NB4 (cell line): Measurements from ENCODE around the gene RNF14.

Source experiments
- DNase-seq: peaks from one replicate; pipeline ENCODE4 v3.0.0; 2010; ENCODE audit warnings: low read depth
- H3K4me3 ChIP-seq: one replicate; pipeline ENCODE4 v1.5.1; 2011; ENCODE audit warnings: mild to moderate bottlenecking, low read depth, low read length, moderate library complexity
- CTCF ChIP-seq: IDR thresholded peaks from one replicate; pipeline ENCODE4 v1.5.1; 2012; ENCODE audit warnings: low read depth, low read length
- MAX ChIP-seq: IDR thresholded peaks from 2 replicates; pipeline ENCODE4 v1.6.1; 2011; ENCODE audit warnings: low read depth, low read length
- MYC ChIP-seq: IDR thresholded peaks from 2 replicates; pipeline ENCODE4 v1.6.1; 2011; ENCODE audit warnings: low read depth, low read length
- POLR2A ChIP-seq: IDR thresholded peaks from 2 replicates; pipeline ENCODE4 v1.6.1; 2011; ENCODE audit warnings: mild to moderate bottlenecking; ENCODE audit not compliant: insufficient read length; ENCODE audit errors: extremely low read depth

RNF14 gene

GRCh38 chr5:141926434-141926833 lies 42.5 kb upstream of the RNF14 start:
- no peak overlapping the region for H3K4me3 ChIP-seq
- TF ChIP-seq MAX, result no peak
- no peak for TF ChIP-seq MYC
- TF ChIP-seq POLR2A, result no peak
- TF ChIP-seq CTCF, result no peak
- no peak for DNase-seq

GRCh38 chr5:141928051-141928450 lies 40.9 kb upstream of the RNF14 start:
- TF ChIP-seq POLR2A (no peak), MAX (no peak), CTCF (no peak), MYC (no peak)
- no peak overlapping the region for H3K4me3 ChIP-seq
- DNase-seq, result no peak

GRCh38 chr5:141929398-141930058 lies 39.4 kb upstream of the RNF14 start:
- TF ChIP-seq POLR2A, result no peak
- TF ChIP-seq MYC, result no peak
- no peak for TF ChIP-seq CTCF
- no peak for TF ChIP-seq MAX
- no peak overlapping the region for H3K4me3 ChIP-seq
- DNase-seq, result no peak

GRCh38 chr5:141931694-141932093 lies 37.2 kb upstream of the RNF14 start:
- TF ChIP-seq MAX, result no peak
- TF ChIP-seq MYC, result no peak
- TF ChIP-seq POLR2A, result no peak
- TF ChIP-seq CTCF, result no peak
- no peak for DNase-seq
- H3K4me3 ChIP-seq, result no peak overlapping the region

GRCh38 chr5:141933151-141933550 lies 35.8 kb upstream of the RNF14 start:
- no peak overlapping the region for H3K4me3 ChIP-seq
- DNase-seq, result no peak
- TF ChIP-seq POLR2A, result no peak
- TF ChIP-seq MAX, result no peak
- TF ChIP-seq MYC, result no peak
- no peak for TF ChIP-seq CTCF
